ENCODE measurements around the gene ATP8B4.

- no peak for TF ChIP-seq POLR2AphosphoS5 (IDR thresholded peaks at IDR 0.05; ENCODE audit: insufficient read depth in 1 of 2, low read depth in 1 of 2)
- TF ChIP-seq CTCF (IDR thresholded peaks at IDR 0.05), result no peak
- TF ChIP-seq POLR2A (IDR thresholded peaks at IDR 0.05), result no peak
Observed at GRCh38 chr15:50077176-50077575, 41.9 kb downstream of the ATP8B4 start.
